ENCODE results near the gene FRMD3.
A peak's percentile ranks its signal among the peaks of the same experiment; 100 is the strongest.

FRMD3 gene

DNA sequence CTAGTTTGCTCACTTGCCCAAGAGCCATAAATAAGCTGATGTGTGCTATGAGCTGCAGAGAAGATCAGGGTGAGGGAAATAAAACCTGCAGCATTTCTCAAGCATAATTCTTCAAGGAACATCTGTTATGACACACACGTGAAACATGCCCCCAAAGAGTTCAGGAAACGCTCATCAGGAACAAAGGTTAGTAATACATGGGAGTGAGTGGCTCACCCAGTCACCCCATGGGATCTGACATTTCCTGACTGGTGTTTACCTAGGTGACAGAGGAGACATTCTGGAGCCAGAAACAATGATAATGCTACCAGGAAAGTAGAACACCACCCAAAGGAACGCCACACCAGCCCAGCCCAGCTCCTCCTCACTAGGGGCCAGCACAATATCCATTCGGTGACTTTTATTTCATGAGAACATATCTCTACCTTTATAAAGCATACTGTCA is 66.0 kb downstream of the FRMD3 start:
- DNase-seq, result peak; percentile 78

GRCh38 chr9:83471241-83471640 is 67.0 kb downstream of the FRMD3 start:
- DNase-seq, result no peak

- DNase-seq, result no peak
These were observed 68.5 kb downstream of the FRMD3 start for GRCh38 chr9:83469722-83470121.

- DNase-seq, result no peak
These were observed 69.4 kb downstream of the FRMD3 start for GRCh38 chr9:83468821-83469220.

DNA sequence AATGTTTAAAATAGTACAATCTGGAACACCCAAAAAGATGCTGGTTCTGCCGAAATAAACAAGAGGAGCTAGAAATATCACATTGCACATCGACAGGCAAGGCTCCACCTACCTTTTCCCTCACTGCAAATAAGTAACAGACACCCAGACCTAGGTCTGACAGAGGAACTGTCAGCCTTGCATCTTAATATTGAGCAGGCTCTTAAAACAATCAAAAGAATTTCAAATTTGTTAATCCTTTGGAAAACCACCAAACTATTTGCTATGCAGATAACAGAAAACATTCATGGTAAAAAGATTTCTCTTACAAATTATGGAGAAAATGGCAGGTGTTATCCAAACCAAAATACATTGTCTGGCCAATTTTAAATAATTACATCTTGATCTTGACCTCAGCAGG is 71.3 kb downstream of the FRMD3 start:
- peak; percentile 16 for DNase-seq

DNA sequence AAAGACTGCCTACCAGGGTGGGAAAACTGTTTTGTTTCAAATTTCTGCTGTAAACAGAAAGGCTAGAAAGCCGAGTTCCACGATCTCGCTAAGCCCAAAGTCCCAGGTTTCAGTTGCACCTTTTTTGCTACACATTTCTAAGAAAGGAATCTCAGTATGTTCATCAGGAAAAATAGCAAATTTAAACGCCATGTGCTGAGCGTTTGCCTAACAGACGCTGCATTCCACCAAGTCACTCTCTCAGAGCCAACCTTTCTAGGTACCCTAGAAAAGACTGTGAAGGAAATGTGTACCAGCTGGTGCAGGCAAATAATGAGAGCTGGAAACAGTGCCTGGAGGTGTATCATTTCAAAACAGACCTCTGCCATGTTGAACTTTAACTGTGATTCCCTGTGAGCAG is 71.8 kb downstream of the FRMD3 start:
- no peak for DNase-seq

DNA sequence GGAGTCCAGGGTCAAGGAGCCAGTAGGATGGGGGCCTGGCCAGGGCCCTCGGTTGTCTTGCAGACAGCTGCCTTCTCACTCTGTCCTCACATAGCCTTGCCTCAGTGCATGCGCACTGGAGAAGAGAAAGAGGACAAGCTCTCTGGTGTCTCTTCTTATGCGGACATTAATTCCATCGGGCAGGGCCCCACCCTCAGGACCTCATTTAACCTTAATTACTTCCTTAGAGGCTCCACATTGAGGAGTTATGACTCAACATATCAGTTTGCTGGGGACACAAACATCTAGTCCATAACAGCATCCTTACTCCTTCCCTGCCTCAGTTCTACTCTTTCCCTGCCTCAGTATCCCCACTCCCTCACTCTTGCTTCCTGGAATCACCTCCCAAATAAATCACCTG is 78.4 kb downstream of the FRMD3 start:
- DNase-seq, result no peak

DNA sequence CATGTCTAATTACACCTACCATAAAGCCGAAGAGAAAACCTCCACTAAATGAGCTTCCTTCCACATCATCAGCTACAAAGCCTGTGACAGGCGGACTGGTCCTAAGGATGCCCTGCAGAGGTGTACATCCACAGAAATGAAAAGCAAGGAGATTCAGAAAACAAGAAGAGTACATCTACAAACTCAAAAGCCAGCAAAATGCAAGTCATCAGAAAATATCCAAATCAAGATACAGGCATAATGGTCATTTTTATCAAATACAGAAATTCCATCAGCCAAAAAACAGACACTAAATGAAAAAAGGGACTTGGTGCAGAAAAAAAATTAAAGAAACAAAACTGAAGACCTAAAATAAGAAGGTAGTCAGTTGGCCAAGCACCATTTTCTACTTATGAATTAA is 79.7 kb downstream of the FRMD3 start:
- DNase-seq, result no peak

GRCh38 chr9:83457005-83457404 is 81.2 kb downstream of the FRMD3 start:
- no peak for DNase-seq

DNA sequence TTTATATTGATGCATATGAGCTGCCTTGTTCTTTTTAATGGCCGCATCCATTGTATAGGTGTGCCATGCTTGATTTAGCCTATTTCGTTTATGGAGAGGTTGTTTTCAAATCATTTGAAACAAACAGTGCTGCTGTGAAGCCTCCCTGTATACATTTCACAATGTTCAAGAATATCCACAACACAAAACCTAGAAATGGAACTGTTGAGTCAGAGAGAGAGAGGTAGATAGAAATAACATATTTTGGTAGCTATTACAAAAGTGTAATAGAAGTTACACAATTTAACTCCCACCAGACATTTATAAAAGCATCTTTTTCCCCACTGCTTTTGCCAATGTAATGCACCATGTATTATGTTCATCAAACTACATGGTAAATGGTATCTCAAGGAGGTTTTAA is 82.0 kb downstream of the FRMD3 start:
- DNase-seq, result no peak

DNA sequence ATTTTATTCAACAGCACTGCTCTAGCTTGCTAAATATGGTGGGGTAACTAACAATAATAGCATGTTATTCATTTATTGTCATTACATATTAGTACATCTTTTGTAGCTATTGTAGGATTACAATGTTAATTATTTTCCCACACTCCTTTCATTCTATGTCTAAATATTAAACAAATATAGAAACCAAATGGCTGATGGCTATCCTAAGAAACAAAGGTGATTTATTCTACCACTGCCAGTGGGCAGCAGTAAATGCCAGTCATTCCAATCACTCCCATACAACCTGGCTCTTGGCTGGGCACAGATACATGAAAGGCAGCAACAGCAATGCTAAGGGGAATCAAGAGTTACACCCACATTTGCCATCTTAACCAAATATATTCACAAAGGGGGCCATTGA is 84.1 kb downstream of the FRMD3 start:
- no peak for DNase-seq

GRCh38 chr9:83451308-83451707 is 86.9 kb downstream of the FRMD3 start:
- DNase-seq, result no peak

DNA sequence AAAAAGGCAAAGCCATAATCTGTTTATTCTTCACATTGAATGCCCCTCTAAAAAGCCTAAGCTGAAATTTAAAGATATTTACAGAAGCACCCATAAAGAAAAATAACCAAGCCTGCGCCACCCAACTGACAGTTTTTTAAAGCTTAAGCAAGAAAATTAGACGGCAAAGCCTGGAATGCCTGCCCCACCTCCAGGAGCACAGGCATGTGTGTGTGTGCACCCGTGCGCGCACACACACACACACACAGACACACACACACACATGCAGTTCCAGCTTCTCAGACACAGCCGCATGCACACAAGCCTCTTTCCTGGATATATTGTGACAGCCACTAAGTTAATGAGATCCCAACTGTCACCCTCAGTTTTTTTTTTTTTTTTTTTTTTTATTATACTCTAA is 88.2 kb downstream of the FRMD3 start:
- no peak for DNase-seq

DNA sequence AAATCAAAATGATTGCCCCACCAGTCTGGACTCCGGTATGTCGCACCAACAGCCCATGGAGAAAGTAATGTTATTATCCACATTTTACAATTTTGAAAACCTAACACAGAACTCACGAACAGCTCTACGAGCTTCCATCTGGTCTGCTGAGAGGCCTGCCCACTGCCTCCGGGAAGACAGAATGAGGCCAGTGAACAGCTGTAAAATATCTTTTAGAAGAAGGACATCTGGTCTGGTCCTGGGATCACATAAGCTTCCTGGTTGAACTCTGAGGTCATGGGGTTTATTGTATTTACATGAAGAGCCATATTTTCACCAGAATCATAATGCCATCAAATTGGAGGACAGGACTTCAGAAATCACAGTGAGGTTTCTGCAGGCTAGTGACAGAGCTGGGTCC is 89.0 kb downstream of the FRMD3 start:
- no peak for DNase-seq

DNA sequence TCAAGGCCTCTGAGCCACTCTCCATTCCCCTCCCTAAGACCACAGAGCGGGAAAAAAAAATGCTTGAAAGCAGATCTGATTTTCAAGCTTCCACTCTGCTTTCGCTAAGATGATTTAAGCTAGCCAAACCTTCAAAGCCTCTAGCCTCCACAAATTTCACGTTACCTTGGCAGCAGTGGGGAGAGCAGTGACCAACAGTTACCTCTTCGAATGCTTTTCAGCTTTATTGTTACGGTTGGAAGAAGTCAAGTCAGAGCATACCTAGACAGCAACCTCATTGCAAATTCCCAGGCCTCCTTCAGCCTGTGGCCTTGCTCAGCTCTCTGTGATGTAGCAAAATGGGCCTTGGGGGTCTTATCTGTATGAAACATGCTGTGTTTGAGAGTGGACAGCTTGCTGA is 89.6 kb downstream of the FRMD3 start:
- DNase-seq, result no peak

GRCh38 chr9:83447351-83447750 is 90.8 kb downstream of the FRMD3 start:
- DNase-seq, result no peak

GRCh38 chr9:83445703-83446265 is 92.4 kb downstream of the FRMD3 start:
- DNase-seq, result no peak

- DNase-seq, result no peak
These were observed 94.1 kb downstream of the FRMD3 start for GRCh38 chr9:83444110-83444509.

GRCh38 chr9:83441390-83441789 is 96.8 kb downstream of the FRMD3 start:
- no peak for DNase-seq

DNA sequence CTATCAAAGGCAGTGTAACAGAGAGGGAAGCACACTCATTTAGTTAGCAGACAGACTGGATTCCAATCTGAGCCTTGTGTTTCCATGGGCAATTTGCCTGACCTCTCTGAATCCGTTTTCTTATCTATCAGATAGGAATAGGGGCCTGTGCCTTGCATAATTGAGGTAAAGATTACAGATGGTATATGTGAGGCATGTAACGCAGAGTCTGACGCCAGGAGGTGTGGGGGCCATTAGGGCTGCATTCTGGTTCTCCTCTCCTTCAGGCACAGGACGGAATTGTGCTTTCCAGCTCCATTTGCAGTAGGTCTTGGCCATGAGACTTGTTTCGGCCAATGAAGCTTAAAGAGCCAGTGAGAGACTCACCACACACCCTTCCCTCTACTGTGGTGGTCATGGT is 97.6 kb downstream of the FRMD3 start:
- DNase-seq, result no peak

- DNase-seq, result no peak
These were observed 102.9 kb downstream of the FRMD3 start for GRCh38 chr9:83435301-83435700.

GRCh38 chr9:83434254-83434653 is 103.9 kb downstream of the FRMD3 start:
- no peak for DNase-seq

GRCh38 chr9:83433846-83434245 is 104.4 kb downstream of the FRMD3 start:
- no peak for DNase-seq

- DNase-seq, result no peak
These were observed 105.2 kb downstream of the FRMD3 start for GRCh38 chr9:83432877-83433550.

- peak; percentile 86 for DNase-seq
These were observed 106.0 kb downstream of the FRMD3 start for GRCh38 chr9:83432104-83432627.
